CD14-positive monocyte (primary cell): Measurements from ENCODE around the gene ERP27. TPM values are rescaled to one million over a fixed set of nuclear protein-coding genes. Genes with fewer than 3 reads are reported as not detected.

Source experiments
- DNase-seq, 3 donors: peaks; one replicate each; pipeline ENCODE4 v3.0.0-alpha.2; 2011 to 2022
- H2AFZ ChIP-seq: 2 replicates; pipeline ENCODE4 v1.6.0; 2012; ENCODE audit warnings: mild to moderate bottlenecking, low read depth, low read length, inconsistent platforms; ENCODE audit not compliant: insufficient read depth, poor library complexity, severe bottlenecking
- H3K27ac ChIP-seq, 2 donors: 1 replicate in 1 of 2; 2 replicates in 1 of 2; pipeline ENCODE4 v1.5.1; 2012 to 2013; ENCODE audit warnings: low read length in 2 of 2, control low read depth in 1 of 2, inconsistent platforms in 1 of 2, low read depth in 1 of 2, mild to moderate bottlenecking in 1 of 2
- H3K27me3 ChIP-seq, 2 donors: one replicate each; pipeline versions ENCODE4 v1.6.0 to v1.6.1; 2011 to 2013; ENCODE audit warnings: low read length in 2 of 2; ENCODE audit not compliant: control insufficient read depth in 2 of 2, insufficient read depth in 2 of 2
- H3K36me3 ChIP-seq, 2 donors: replicated peaks in 1 of 2; 1 replicate in 1 of 2; 2 replicates in 1 of 2; pipeline versions ENCODE4 v1.5.1 to v1.6.1; 2012 to 2013; ENCODE audit warnings: low read length in 2 of 2, control low read depth in 1 of 2, inconsistent platforms in 1 of 2, mild to moderate bottlenecking in 1 of 2; ENCODE audit not compliant: insufficient read depth in 2 of 2, control insufficient read depth in 1 of 2
- H3K4me1 ChIP-seq, 2 donors: 1 replicate in 1 of 2; 2 replicates in 1 of 2; pipeline versions ENCODE4 v1.5.1 to v1.6.1; 2012 to 2013; ENCODE audit warnings: low read length in 2 of 2, control low read depth in 1 of 2, inconsistent platforms in 1 of 2, mild to moderate bottlenecking in 1 of 2, moderate library complexity in 1 of 2; ENCODE audit not compliant: insufficient read depth in 2 of 2, control insufficient read depth in 1 of 2
- H3K4me2 ChIP-seq: replicated peaks from 2 replicates; pipeline ENCODE3; 2012; ENCODE audit warnings: low read length, moderate library complexity, mild to moderate bottlenecking; ENCODE audit not compliant: poor library complexity, severe bottlenecking; ENCODE audit errors: extremely low read depth
- H3K4me3 ChIP-seq, 3 experiments: fragments of 200-600 bp in 1 of 3; sonication (generic) in 1 of 3; replicated peaks in 1 of 3; 1 replicate in 2 of 3; 2 replicates in 1 of 3; pipeline ENCODE4 v1.5.1; 2011 to 2013; ENCODE audit warnings: low read length in 3 of 3, mild to moderate bottlenecking in 3 of 3, control low read depth in 2 of 3, low read depth in 2 of 3, inconsistent platforms in 1 of 3, moderate library complexity in 1 of 3
- H3K79me2 ChIP-seq: 2 replicates; pipeline ENCODE4 v1.6.0; 2012; ENCODE audit warnings: mild to moderate bottlenecking, control low read depth, inconsistent platforms, low read length, moderate library complexity; ENCODE audit not compliant: insufficient read depth
- H3K9ac ChIP-seq: 2 replicates; pipeline ENCODE4 v1.6.0; 2017; ENCODE audit warnings: low read length, mild to moderate bottlenecking; ENCODE audit not compliant: insufficient read depth, poor library complexity, severe bottlenecking
- H3K9me3 ChIP-seq, 2 donors: replicated peaks in 1 of 2; 1 replicate in 1 of 2; 2 replicates in 1 of 2; pipeline versions ENCODE4 v1.5.1 to v1.6.1; 2012 to 2013; ENCODE audit warnings: low read length in 2 of 2, control low read depth in 1 of 2; ENCODE audit not compliant: control insufficient read depth in 1 of 2, insufficient read depth in 1 of 2
- H4K20me1 ChIP-seq: 2 replicates; pipeline ENCODE4 v1.6.0; 2012; ENCODE audit warnings: mild to moderate bottlenecking, low read length, control low read depth, moderate library complexity; ENCODE audit not compliant: insufficient read depth
- H3K27ac Mint-ChIP-seq, 7 donors: one replicate each; pipeline ENCODE4 v1.8.0; 2020; ENCODE audit warnings: mild to moderate bottlenecking in 7 of 7, mixed read lengths in 7 of 7, moderate library complexity in 6 of 7, inconsistent platforms in 2 of 7
- H3K27me3 Mint-ChIP-seq, 3 donors: one replicate each; pipeline ENCODE4 v1.8.0; 2021 to 2022; ENCODE audit warnings: low read depth in 3 of 3, mild to moderate bottlenecking in 3 of 3, mixed read lengths in 3 of 3, moderate library complexity in 3 of 3, inconsistent platforms in 1 of 3
- H3K36me3 Mint-ChIP-seq, 2 donors: one replicate each; pipeline ENCODE4 v1.8.0; 2020; ENCODE audit warnings: mixed read lengths in 2 of 2, inconsistent platforms in 1 of 2, mild to moderate bottlenecking in 1 of 2
- H3K4me1 Mint-ChIP-seq: one replicate; pipeline ENCODE4 v1.8.0; 2020; ENCODE audit warnings: mild to moderate bottlenecking, mixed read lengths
- H3K4me3 Mint-ChIP-seq, 2 donors: one replicate each; pipeline ENCODE4 v1.8.0; 2020; ENCODE audit warnings: mild to moderate bottlenecking in 2 of 2, mixed read lengths in 2 of 2, moderate library complexity in 1 of 2
- H3K9me3 Mint-ChIP-seq, 7 donors: one replicate each; pipeline ENCODE4 v1.8.0; 2020 to 2022; ENCODE audit warnings: mixed read lengths in 7 of 7, mild to moderate bottlenecking in 6 of 7, moderate library complexity in 6 of 7, inconsistent platforms in 2 of 7
- WGBS: methylation state at CpG from one replicate; pipeline ENCODE4 v1.1.5; 2013; ENCODE audit warnings: missing lambda C conversion rate; ENCODE audit not compliant: insufficient coverage; 5-methylcytosine and 5-hydroxymethylcytosine counted together
- intact Hi-C, 2 donors: fragments of 100-400 bp; cut with micrococcal nuclease; formaldehyde crosslinking; loops; one replicate each; pipeline versions ENCODE4 v1.15.0 to v1.15.1; 2023
- polyA plus RNA-seq, 3 donors: library from polyadenylated mRNA; depleted of rRNA in 1 of 3; unstranded in 2 of 3; stranded (reverse) in 1 of 3; fragments of 300-500 nt in 2 of 3; fragments of >200 nt in 1 of 3; fragmentation: Illumina TruSeq in 2 of 3; gene quantifications; 1 replicate in 2 of 3; 2 replicates in 1 of 3; pipeline ENCODE4 v1.2.3, GENCODE V29; 2012 to 2021
- TF ChIP-seq, protein P1 (sequence below): fragments of 200-600 bp; IDR thresholded peaks from one replicate; pipeline ENCODE4 v1.8.0; 2022; ENCODE audit warnings: antibody characterized with exemption, mild to moderate bottlenecking

Gene ERP27
- polyA plus RNA-seq, 3 donors, result 2.5 to 7.2 (median 2.5) TPM

- Histone ChIP-seq H4K20me1 (no peaks in the 10 kb centered on the region), H3K9me3 (no peaks in the 10 kb centered on the region), H3K4me1 (peaks cover 0 to 6% of the 10 kb centered on the region in 2 donors), H2AFZ (no peak overlapping the region), H3K9ac (no peak overlapping the region), H3K36me3 (peaks cover 49 to 59% of the 10 kb centered on the region in 2 donors), H3K27ac (no peak overlapping the region), H3K4me3 (no peak overlapping the region), H3K27me3 (no peaks in the 10 kb centered on the region), H3K4me2 (no peak overlapping the region), H3K79me2 (no peaks in the 10 kb centered on the region)
- Mint-ChIP-seq H3K4me3 (no peak overlapping the region), H3K27me3 (peaks cover 0 to 3% (median 0%) of the 10 kb centered on the region in 3 donors), H3K36me3 (peaks cover 61 to 65% of the 10 kb centered on the region in 2 donors), H3K27ac (no peak overlapping the region), H3K4me1 (peaks cover 5% of the 10 kb centered on the region), H3K9me3 (peaks cover 0 to 1% (median 0%) of the 10 kb centered on the region in 7 donors)
- 86% methylated on average over 2 of the region's 2 CpGs for WGBS
- intact Hi-C loops, result no loop called here
- no peak for DNase-seq
- TF ChIP-seq, protein P1, sequence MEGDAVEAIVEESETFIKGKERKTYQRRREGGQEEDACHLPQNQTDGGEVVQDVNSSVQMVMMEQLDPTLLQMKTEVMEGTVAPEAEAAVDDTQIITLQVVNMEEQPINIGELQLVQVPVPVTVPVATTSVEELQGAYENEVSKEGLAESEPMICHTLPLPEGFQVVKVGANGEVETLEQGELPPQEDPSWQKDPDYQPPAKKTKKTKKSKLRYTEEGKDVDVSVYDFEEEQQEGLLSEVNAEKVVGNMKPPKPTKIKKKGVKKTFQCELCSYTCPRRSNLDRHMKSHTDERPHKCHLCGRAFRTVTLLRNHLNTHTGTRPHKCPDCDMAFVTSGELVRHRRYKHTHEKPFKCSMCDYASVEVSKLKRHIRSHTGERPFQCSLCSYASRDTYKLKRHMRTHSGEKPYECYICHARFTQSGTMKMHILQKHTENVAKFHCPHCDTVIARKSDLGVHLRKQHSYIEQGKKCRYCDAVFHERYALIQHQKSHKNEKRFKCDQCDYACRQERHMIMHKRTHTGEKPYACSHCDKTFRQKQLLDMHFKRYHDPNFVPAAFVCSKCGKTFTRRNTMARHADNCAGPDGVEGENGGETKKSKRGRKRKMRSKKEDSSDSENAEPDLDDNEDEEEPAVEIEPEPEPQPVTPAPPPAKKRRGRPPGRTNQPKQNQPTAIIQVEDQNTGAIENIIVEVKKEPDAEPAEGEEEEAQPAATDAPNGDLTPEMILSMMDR, result no peak
Observed at GRCh38 chr12:14921218-14921617, 17.1 kb downstream of the ERP27 start.

DNA sequence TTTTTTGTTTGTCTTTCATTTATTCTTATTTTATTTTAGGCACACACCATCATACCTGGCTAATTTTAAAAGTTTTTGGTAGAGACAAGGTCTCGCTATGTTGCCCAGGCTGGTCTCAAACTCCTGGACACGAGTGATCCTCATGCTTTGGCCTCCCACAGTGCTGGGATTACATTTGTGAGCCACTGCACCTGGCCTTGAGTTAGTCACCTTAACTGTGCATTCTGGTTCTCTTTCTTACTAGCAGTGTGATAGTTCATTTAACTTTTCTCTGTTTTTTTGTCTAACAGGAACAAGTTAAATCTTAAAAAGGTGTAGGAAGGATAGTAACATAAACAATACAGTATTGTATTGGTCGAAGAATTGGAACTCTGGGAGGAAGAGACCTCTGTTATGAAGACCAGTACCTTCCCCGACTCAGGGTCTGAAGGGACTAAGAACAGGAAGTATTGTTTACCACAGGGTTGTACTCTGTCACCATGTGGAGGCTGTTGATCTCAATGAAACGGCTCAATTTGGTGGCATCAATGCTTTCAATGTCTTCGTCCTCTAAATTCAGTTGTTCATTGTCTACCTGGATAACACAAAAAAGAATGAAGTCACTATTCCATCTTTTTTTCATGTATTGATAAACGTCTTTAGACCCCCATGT lies 17.7 kb downstream of the ERP27 start:
- H3K36me3 Mint-ChIP-seq, result peaks cover 67 to 70% of the 10 kb centered on the region in 2 donors
- H2AFZ ChIP-seq, result no peak overlapping the region
- intact Hi-C loops, result no loop called here
- H3K4me2 ChIP-seq, result no peak overlapping the region
- DNase-seq, result no peak
- no peak overlapping the region for H3K4me3 ChIP-seq
- no peaks in the 10 kb centered on the region for H4K20me1 ChIP-seq
- H3K4me1 ChIP-seq, result peaks cover 0 to 6% of the 10 kb centered on the region in 2 donors
- 43% methylated on average over 5 of the region's 7 CpGs for WGBS
- H3K4me3 Mint-ChIP-seq, result no peak overlapping the region
- peaks cover 5% of the 10 kb centered on the region for H3K4me1 Mint-ChIP-seq
- peaks cover 0 to 3% (median 0%) of the 10 kb centered on the region in 3 donors for H3K27me3 Mint-ChIP-seq
- H3K27ac Mint-ChIP-seq, result no peak overlapping the region
- H3K9me3 Mint-ChIP-seq, result peaks cover 0 to 1% (median 0%) of the 10 kb centered on the region in 7 donors
- no peak overlapping the region for H3K27ac ChIP-seq
- H3K9ac ChIP-seq, result no peak overlapping the region
- H3K36me3 ChIP-seq, result peaks cover 55 to 66% of the 10 kb centered on the region in 2 donors
- TF ChIP-seq, protein P1, result no peak
- H3K9me3 ChIP-seq, result no peaks in the 10 kb centered on the region
- H3K27me3 ChIP-seq, result no peaks in the 10 kb centered on the region
- no peaks in the 10 kb centered on the region for H3K79me2 ChIP-seq
